Spleen (tissue), 7 donors: ENCODE data around the gene PTOV1.

Experiments used
- POLR2A ChIP-seq, 3 donors: fragments of 450-650 bp; IDR thresholded peaks; one replicate each; pipeline ENCODE4 v1.5.1; 2017; ENCODE audit warnings: antibody characterized with exemption in 3 of 3, mild to moderate bottlenecking in 1 of 3
- TF ChIP-seq, protein P1 (sequence below), 11 experiments: fragments of 200-600 bp in 7 of 11; fragments of 450-650 bp in 4 of 11; sonication (generic) in 4 of 11; IDR thresholded peaks in 8 of 11; conservative IDR thresholded peaks in 3 of 11; 1 replicate in 7 of 11; 2 replicates in 4 of 11; pipeline versions ENCODE4 v1.4.0 to v1.8.0; 2016 to 2021; ENCODE audit warnings: antibody characterized with exemption in 11 of 11, inconsistent platforms in 4 of 11, mild to moderate bottlenecking in 1 of 11
- donor health status: DM: no; HTN: no; CAD: no; lungs with moderate emphysema.
- donor health status: DM: no; HTN: no; CAD: no.
- donor health status: DM: no; HTN: no; CAD: no.

DNA sequence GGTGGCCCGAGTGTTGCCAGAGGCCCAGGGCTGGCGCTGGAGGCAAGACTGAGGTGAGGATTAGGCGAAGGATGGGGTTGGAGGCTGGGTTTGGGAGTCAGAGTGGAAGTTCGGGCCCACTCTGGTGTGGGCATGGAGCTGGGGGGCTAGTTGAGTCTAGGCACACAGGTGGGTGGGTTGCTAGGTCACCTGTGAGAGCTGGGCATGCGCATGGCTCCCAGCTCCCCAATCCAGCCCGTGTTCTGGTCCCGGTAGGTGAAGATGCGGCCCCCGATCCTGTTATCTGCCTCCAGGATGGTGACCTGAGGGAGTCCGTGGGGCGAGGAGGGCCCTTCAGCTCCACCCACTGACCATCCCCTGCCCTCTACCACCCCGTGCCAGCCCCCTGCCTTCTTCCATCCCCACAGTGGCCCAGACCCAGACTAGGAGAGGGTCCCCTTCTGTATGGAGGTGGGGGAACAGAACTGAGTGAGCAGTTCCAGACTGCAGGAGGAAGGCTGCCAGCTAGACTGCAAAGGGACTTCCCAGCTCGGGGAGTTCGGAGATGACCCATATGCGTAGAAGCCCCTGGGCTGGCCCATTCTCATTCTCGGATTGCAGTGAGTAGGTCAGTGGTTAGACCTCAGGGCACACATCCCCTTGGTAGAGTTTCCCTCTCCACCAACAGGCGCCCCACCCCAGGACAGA lies 44.1 kb downstream of the PTOV1 start:
- TF ChIP-seq, protein P1, sequence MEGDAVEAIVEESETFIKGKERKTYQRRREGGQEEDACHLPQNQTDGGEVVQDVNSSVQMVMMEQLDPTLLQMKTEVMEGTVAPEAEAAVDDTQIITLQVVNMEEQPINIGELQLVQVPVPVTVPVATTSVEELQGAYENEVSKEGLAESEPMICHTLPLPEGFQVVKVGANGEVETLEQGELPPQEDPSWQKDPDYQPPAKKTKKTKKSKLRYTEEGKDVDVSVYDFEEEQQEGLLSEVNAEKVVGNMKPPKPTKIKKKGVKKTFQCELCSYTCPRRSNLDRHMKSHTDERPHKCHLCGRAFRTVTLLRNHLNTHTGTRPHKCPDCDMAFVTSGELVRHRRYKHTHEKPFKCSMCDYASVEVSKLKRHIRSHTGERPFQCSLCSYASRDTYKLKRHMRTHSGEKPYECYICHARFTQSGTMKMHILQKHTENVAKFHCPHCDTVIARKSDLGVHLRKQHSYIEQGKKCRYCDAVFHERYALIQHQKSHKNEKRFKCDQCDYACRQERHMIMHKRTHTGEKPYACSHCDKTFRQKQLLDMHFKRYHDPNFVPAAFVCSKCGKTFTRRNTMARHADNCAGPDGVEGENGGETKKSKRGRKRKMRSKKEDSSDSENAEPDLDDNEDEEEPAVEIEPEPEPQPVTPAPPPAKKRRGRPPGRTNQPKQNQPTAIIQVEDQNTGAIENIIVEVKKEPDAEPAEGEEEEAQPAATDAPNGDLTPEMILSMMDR (IDR thresholded peaks at IDR 0.05 in 8 of 11, conservative IDR thresholded peaks at IDR 0.05 in 3 of 11): no peak
- no peak for TF ChIP-seq POLR2A (IDR thresholded peaks at IDR 0.05)
